Fibroblast of lung (primary cell): ENCODE results near the gene FHIP2A.

ENCODE experiments used
- EZH2 ChIP-seq: IDR thresholded peaks from 2 replicates; pipeline ENCODE4 v1.5.1; 2012; ENCODE audit warnings: low read length, control low read depth, mild to moderate bottlenecking; ENCODE audit errors: missing control alignments
- TF ChIP-seq, protein P1 (sequence below), 2 donors: IDR thresholded peaks in 1 of 2; conservative IDR thresholded peaks in 1 of 2; 1 replicate in 1 of 2; 2 replicates in 1 of 2; pipeline ENCODE4 v1.5.1; 2011 to 2012; ENCODE audit warnings: low read length in 2 of 2, control low read depth in 1 of 2, inconsistent platforms in 1 of 2, low read depth in 1 of 2, mild to moderate bottlenecking in 1 of 2

- TF ChIP-seq, protein P1, sequence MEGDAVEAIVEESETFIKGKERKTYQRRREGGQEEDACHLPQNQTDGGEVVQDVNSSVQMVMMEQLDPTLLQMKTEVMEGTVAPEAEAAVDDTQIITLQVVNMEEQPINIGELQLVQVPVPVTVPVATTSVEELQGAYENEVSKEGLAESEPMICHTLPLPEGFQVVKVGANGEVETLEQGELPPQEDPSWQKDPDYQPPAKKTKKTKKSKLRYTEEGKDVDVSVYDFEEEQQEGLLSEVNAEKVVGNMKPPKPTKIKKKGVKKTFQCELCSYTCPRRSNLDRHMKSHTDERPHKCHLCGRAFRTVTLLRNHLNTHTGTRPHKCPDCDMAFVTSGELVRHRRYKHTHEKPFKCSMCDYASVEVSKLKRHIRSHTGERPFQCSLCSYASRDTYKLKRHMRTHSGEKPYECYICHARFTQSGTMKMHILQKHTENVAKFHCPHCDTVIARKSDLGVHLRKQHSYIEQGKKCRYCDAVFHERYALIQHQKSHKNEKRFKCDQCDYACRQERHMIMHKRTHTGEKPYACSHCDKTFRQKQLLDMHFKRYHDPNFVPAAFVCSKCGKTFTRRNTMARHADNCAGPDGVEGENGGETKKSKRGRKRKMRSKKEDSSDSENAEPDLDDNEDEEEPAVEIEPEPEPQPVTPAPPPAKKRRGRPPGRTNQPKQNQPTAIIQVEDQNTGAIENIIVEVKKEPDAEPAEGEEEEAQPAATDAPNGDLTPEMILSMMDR (conservative IDR thresholded peaks at IDR 0.05 in 1 of 2, IDR thresholded peaks at IDR 0.05 in 1 of 2; ENCODE audit: low read depth in 1 of 2, low read length in 2 of 2): peak; percentile 11 to 20
- TF ChIP-seq EZH2: no peak
These were observed at the start of gene FHIP2A for GRCh38 chr10:114821293-114821914.
